ENCODE results near the gene SLX9. TPM values are rescaled to one million over a fixed set of nuclear protein-coding genes. Genes with fewer than 3 reads are reported as not detected.

The SLX9 gene
- total RNA-seq, 1 experiment from 2014 or later = 58.7 TPM

- POLR2A ChIA-PET = interaction anchor here (1.0 kb wide), 1 partner anchor 167 kb away, joined by 4 read pairs; no protein-coding TSS in a partner anchor
- Mint-ChIP-seq H3K27ac (ENCODE audit: low read depth, unreplicated experiment) (peak overlapping the region; percentile 39), H3K9me3 (ENCODE audit: unreplicated experiment) (no peaks in the 10 kb centered on the region), H3K27me3 (ENCODE audit: insufficient read depth, unreplicated experiment) (no peaks in the 10 kb centered on the region), H3K4me3 (ENCODE audit: unreplicated experiment) (peak overlapping the region; percentile 19), H3K4me1 (ENCODE audit: insufficient read depth, unreplicated experiment) (peaks cover 12% of the 10 kb centered on the region), H3K36me3 (ENCODE audit: insufficient read depth, unreplicated experiment) (peaks cover 51% of the 10 kb centered on the region)
- intact Hi-C loops (cut with micrococcal nuclease) = no loop called here
- TF ChIP-seq CTCF (IDR thresholded peaks at IDR 0.05; ENCODE audit: unreplicated experiment) = no peak
- peak; percentile 63 for DNase-seq (ENCODE audit: unreplicated experiment)
- BruUV-seq (replicated peaks) = no TSS peak
- CTCF ChIA-PET = interaction anchor here (0.6 to 3.7 kb wide), 4 partner anchors 13 to 223 kb away, joined by 3 to 25 read pairs (median 5); no protein-coding TSS in a partner anchor
These were observed 22.7 kb downstream of the SLX9 start for GRCh38 chr21:44962403-44962966.

GRCh38 chr21:44964381-44964780 lies 24.6 kb downstream of the SLX9 start:
- POLR2A ChIA-PET = interaction anchor here (0.8 kb wide), 1 partner anchor 8 kb away, joined by 5 read pairs; no protein-coding TSS in a partner anchor
- no peak for DNase-seq (ENCODE audit: unreplicated experiment)
- CTCF ChIA-PET = interaction anchor here (1.3 to 3.7 kb wide), 2 partner anchors 11 to 15 kb away, joined by 3 to 25 read pairs; no protein-coding TSS in a partner anchor
- intact Hi-C loops (cut with micrococcal nuclease) = no loop called here
- Mint-ChIP-seq H3K36me3 (ENCODE audit: insufficient read depth, unreplicated experiment) (peaks cover 36% of the 10 kb centered on the region), H3K4me3 (ENCODE audit: unreplicated experiment) (no peak overlapping the region), H3K27ac (ENCODE audit: low read depth, unreplicated experiment) (no peak overlapping the region), H3K4me1 (ENCODE audit: insufficient read depth, unreplicated experiment) (peaks cover 12% of the 10 kb centered on the region), H3K27me3 (ENCODE audit: insufficient read depth, unreplicated experiment) (no peaks in the 10 kb centered on the region), H3K9me3 (ENCODE audit: unreplicated experiment) (no peaks in the 10 kb centered on the region)
- no TSS peak for BruUV-seq (replicated peaks)
- no peak for TF ChIP-seq CTCF (IDR thresholded peaks at IDR 0.05; ENCODE audit: unreplicated experiment)

DNA sequence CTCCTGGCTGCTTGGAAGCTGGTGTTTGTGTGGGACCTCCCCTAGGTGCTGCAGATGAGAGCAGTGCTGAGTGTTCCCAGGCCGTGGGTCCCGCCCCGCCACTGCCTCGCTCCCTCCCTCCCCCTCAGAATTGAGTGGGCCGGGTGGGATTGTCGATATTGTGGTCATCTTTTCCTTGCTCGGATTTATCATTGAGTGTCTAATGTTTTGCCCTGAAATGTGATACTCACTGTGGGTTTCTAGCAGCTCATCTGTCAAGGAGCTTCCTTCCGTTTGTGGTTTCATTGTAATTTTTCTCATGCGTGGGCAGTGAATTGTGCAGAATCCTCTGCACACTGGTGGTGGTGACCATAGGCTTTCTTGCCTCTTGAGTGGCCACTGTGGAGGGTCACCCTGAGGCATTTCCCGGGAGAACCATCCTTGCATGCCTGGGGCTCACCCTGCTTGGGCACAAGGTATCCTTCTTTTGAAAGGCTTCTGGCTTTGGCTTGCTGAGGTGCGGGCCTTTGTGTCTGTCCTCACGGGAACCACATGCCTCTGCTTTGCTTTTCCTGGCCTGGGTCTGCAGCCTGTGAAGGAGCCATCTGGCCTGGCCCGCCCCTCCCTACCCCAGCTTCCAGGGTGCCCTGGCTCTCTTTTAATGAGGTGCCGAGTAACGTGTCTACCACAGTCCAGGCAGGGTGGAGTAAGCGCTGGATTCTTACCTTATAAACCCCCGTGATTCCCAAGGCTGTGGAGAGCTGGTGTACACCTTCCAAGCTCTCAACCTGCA lies 25.6 kb downstream of the SLX9 start:
- no peak for DNase-seq (ENCODE audit: unreplicated experiment)
- H3K27me3 Mint-ChIP-seq (ENCODE audit: insufficient read depth, unreplicated experiment) = no peaks in the 10 kb centered on the region
- no peaks in the 10 kb centered on the region for H3K9me3 Mint-ChIP-seq (ENCODE audit: unreplicated experiment)
- BruUV-seq (replicated peaks) = no TSS peak
- ChIA-PET CTCF (interaction anchor here (0.6 to 1.2 kb wide), 2 partner anchors 16 kb away, joined by 3 read pairs; no protein-coding TSS in a partner anchor), POLR2A (no interaction called here)
- H3K27ac Mint-ChIP-seq (ENCODE audit: low read depth, unreplicated experiment) = no peak overlapping the region
- peaks cover 33% of the 10 kb centered on the region for H3K36me3 Mint-ChIP-seq (ENCODE audit: insufficient read depth, unreplicated experiment)
- no peak overlapping the region for H3K4me3 Mint-ChIP-seq (ENCODE audit: unreplicated experiment)
- H3K4me1 Mint-ChIP-seq (ENCODE audit: insufficient read depth, unreplicated experiment) = peaks cover 12% of the 10 kb centered on the region
- TF ChIP-seq CTCF (IDR thresholded peaks at IDR 0.05; ENCODE audit: unreplicated experiment) = no peak
- intact Hi-C loops (cut with micrococcal nuclease) = no loop called here

All from MCF 10A (cell line).